HG03575 (cell line): ENCODE measurements around the gene DNM2.
"Not testable (repeated sequence)": the region's sequence is repeated elsewhere in the genome, so short reads cannot be mapped to it uniquely, and the experiment has no call there.

Experiments used
- ATAC-seq: cut with Tn5 transposase; IDR thresholded peaks from one replicate; pipeline ENCODE4 v1.9.1; 2021; ENCODE audit not compliant: unreplicated experiment, insufficient number of reproducible peaks, low FRiP score; ENCODE audit errors: extremely low read depth

Gene DNM2

DNA sequence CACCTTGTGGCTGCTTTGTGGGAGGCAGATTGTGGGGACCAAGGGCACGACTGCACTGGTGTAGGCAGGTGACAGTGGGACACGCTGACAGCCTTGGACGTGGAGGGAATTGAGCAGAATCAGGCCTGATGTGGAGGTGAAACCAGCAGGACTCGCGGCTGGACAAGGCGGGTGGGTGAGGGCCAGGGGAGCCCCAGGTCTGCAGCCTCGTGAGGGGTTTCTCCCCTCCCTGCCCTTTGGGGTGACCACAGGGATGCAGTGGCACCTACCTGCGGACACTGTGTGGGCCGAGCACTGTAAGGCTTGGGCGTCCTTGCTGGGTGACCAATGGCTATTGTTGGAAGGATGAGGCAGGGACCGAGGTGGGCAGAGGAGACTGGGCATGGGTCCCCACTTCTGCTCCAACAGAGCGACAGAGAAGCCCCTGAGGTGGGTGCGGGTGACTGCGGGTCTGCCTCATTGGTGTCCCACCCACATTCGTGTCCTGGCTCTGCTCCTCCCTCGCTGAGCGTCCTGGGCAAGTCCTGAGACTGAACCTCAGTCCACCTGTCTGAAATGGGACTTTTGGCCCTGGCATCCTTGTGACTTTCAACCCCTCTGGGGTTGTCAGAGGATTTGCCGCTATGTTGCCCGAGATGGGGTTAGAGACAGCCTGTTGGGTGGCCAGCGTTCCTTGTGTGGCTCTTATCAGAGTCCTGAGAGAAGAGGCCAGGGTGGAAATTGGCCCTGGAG, 30.5 kb downstream of the DNM2 start:
- ATAC-seq = no peak

DNA sequence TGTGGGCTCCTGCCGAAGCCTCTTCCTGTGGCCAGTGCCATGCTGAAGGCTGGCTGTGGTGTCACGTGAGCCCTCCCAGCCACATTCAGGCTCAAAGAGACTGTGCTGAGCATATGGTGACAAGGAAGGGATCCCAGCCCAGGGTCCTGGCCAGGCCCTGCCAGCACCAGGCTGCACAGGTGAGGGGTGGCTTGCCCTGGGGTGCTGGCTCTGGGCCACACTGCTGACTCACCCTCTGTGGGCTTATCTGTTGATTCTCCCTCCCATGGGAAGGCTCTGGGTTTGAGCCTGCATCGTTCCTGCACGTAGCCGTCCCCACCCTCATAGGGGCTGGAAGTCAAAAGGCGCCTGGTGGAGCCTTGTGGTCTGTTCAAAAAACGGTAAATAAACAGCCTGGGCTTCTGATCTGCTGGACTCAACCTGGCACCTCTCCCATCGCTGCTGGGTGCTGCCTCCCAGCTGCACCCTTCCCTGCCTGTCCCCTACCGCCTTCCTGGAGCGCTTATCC, 31.1 kb downstream of the DNM2 start:
- no peak for ATAC-seq

DNA sequence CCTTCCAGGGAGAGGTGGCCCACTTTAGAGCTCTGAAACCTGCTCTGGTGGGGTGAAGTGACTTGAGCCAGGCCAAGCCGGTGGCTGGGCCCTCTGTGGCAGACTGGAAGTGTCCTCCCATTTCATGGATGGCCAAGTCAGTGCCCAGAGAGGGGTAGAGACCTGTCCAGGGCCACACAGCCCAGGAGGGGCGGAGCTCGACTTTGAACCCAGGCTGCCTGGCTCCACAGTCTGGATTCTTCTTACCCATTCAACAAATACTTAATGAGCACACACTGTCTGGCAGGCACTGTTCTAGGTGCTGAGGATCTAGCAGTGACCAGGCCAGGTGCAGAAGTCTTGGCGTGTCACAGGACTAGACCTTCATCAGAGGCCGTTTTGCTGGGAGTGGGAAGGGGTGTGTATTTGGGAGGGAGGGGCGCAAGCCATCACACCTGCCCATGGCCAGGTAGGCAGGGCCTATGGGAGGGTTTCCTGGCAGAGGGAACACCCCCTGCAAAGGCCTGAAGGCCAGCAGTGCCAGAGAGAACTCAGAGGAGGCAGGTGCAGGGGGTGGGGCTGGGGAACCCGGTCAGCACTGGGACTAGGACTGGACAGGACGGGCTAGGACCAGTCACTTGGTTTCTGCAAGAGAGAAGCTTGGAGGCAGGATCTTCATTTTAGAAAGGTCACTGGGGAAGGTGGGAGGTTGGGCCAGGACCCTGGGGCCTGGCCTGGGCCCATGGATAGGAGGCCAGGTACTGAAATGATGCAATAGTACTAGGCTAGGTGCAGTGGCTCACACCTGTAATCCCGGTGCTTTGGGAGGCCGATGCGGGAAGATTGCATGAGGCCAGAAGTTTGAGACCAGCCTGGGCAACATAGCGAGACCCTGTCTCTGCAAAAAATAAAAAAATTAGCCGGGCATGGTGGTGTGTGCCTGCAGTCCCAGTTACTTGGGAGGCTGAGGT, 31.8 kb downstream of the DNM2 start:
- no peak for ATAC-seq

DNA sequence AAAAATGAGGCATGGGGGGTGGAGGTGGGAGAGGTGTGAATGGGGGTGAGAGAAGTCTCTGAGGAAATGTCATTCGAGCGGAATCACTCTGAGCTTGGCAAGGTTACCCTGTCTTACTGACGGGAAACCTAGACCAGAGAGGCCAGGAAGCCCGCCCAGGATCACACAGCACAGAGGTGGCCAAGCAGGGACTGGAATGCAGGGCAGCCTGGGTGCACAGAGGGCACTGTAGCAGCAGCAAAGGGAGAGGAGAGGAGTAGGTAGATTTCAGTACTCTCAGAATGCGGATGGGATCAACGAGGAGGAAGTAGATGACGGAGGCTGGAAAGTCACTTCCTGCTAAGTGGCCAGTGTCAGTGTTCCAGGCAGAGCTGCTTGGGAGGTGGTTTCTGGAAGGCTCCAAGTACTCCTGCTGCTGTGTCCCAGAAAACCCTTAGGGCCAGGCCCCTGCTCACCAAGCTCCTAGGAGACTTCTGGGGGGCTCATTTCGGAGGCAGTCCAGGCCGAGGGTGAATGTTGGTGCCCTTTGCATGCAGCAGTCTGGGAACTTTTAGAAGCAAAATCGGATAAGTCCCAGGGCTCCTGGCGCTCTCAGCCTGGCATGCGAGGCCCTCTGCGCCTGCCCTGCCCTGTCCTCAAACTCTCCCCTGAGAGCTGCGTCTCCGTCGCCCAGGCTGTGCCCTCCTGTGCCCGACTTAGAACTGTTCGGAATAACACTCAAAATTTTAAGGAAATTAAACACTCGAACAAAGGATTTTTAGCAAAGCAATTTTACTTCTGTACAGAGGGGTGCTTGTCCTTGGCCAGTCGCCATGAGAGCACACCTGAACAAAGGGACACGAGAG, 33.5 kb downstream of the DNM2 start:
- ATAC-seq = no peak

DNA sequence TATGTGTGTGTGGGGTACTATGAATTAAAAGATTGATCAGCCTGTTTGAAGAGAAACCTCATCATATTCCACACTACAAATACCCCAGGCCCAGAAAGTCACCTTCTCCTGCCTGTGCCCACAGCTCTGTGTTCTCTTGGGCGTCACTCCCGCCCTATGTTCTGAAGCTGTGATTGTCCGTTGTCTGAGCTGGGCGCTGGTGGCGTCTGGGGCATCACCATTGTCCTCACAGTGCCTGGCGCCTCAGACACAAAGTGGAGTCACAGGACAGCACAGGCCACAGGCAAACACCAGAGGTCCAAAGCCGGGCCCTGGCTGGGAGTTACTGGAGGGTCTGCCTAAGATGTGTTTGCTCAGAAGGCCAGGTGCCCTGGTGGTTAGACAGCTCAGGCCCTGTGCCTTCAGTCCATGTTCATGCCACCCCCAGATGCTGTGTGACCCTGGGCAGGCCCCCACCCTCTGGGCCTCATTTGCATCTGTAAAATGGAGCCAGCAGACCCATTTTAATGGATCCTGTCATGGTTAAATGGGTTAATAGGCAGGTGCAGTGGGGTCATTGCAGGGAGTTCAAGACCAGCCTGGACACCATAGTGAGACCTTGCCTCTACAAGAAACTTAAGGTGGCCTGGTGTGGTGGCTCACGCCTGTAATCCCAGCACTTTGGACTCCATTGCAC, 34.5 kb downstream of the DNM2 start:
- ATAC-seq = no peak

DNA sequence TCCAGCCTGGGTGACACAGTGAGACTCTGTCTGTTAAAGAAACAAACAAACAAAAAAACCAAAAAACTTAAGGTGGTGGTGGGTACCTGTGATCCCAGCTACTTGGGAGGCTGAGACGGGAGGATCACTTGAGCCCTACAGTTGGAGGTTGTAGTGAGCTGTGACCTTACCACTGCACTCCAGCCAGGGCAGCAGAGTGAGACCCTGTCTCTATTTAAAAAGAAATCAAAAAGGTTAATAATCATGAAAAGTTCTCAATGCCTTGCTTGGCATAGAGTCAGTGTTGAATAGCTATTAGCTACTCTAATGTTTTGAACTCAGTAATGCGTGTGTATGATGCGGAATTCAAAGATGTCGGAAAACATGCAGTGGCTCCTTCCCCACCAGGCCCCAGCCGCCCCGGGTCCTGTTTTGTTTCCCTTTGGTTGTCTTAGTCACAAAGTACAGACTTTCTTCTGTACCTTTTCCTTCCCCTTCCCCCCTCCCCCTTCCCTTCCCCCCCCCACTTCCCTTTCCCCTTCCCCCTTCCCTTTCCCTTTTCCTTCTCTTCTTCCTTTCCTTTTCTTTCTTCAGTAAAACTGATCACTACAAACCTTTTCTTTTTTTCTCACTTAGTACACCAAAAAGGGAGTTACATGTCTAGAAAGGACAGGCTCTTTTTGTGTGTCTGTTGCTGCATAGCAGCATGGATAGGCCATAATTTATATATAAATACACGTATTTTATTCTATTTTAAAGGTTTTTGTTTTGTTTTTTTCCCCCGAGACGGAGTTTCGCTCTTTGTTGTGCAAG, 35.2 kb downstream of the DNM2 start:
- no peak for ATAC-seq

DNA sequence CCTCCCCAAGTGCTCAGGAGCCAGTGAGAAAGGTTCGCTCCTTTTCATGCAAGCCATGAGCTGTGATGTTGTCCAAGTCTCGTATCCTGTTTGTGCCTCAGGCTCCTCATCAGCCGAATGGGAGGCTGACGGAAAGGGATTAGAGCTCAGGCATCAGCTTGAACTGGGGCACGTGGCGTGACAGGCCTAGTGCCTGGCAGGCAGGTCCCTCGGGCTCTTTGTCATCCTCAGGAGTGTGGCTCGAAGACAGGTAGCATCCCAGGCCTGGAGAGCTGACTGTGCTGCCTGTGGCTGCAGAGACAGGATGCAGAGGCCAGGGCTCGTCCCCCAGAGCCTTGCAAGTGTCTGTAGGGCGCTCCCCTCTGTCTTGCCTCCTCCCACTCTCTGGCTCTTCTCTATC, 38.5 kb downstream of the DNM2 start:
- ATAC-seq = no peak

DNA sequence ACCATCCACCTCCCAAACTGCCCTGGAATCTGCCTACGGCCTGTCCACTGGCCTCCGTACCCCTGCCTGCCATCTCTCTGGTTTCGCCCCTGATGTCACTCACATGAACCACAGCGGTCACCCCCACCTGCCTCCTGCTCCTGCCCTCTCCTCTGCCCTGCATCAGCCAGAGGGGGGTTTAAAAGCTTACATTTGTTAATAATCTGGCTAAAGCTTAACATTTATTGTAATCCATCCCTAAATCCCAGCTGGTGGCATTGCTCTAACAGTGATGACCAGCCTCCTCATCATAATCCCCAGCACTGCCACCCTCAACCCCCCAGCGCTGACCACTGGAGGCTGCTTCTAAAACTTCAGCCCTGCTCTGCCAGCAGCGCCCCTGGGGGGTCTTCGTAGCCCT, 38.9 kb downstream of the DNM2 start:
- no peak for ATAC-seq

DNA sequence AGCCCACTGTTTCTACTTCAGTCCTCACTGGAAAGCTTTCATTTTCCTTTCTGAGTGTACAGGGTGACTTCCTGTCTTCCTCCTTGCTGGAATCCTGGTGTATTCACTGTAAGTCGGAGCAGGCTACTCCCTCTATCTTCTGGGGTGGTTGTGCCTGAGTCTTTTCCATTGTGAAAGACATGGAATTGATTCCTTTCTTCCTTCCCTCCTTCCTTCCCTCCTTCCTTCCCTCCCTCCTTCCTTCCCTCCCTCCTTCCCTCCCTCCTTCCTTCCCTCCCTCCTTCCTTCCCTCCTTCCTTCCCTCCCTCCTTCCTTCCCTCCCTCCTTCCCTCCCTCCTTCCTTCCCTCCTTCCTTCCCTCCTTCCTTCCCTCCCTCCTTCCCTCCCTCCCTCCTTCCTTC, 40.2 kb downstream of the DNM2 start:
- not testable (repeated sequence) for ATAC-seq

DNA sequence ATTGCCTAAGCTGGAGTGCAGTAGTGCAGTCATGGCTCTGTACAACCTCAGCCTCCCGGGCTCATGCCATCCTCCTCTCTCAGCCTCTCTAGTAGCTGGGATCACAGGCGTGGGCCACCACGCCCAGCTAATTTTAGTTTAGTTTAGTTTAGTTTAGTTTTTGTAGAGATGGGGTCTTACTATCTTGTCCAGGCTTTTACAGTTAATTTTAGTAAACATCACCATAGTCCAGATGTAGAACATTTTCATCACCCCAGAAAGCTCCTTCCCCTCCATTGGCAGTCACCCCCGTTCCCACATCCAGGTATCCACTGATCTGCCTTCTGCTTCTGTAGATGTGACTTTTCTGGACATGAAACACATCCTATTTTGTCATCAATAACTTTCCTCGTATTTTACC, 41.1 kb downstream of the DNM2 start:
- no peak for ATAC-seq

DNA sequence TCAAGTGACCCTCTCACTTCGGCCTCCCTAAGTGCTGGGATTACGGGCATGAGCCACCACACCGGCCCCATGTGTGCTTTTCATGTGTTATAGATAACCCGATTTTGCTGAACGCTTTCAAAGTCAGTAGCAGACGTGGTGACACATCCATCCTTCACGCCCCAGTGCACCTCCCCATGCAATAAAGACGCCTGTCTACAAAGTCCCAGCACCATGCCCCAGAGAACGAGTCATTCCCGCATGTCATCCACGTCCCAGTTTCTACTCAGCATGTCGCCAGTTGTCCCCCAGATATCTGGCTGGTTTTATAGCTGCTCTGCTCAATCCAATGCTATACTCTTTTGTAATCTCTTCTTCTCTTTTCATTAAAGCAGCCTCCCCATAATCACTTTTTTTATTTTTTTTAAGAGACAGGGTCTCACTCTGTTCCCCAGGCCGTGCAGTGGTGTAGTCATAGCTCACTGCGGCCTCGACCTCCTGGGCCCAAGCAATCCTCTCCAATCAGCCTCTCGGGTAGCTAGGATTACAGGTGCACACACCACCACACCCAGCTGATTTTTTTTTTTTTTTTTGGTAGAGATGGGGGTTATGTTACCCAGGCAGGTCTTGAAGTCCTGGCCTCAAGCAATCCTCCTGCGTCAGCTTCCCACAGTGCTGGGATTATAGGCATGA, 42.5 kb downstream of the DNM2 start:
- ATAC-seq = no peak

DNA sequence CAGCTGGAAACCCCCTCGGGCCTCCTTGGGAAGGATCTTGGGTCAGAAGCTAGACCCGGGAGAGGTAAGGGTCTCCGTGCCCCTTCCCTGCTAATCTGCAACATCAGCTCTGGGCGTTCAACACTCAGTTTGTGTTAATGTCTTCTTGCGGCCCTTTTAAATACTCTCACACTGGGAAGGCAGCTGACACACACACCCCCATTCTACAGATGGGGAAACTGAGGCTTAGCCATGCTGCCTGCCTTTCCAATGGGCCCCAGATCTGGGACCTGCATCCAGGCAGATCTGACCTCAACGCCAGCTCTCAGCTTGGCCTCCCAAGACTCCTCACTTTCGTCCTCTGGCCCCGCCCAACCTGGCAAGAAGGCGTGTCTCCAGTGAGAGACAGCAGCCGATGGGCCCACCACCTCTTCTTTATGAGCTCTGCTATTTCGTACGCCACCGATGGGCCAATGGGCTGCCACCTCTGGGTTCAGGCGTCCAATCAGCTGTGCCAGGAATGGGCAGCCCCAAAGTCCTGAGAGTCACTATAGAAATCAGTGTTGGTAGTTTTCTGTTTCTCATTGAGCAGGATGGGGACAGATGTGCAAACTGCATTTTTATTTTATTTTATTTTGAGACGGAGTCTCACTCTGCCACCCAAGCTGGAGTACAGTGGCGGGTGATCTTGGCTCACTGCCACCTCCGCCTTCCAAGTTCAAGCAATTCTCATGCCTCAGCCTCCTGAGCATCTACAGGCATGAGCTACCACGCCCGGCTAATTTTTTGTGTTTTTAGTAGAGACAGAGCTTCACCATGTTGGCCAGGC, 43.8 kb downstream of the DNM2 start:
- ATAC-seq = no peak

DNA sequence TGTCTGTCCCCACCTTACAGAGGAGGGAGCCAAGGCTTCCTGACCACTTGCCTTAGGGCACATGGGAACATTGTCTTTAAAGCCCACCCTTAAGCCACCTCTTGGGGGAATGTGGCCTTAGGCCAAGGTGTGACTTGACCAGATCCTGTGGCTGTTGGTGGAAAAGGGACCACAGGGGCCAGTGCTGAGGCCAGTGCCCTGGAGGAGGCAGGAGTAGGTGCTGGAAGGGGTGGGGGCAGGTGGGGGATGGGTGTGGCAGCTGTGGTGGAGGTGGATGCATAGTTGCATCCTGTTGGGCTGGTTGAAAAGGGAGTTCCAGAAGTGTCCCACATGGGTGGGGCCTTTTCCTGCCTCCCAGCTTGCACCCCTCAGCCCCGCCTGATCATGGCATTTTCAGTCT, 44.8 kb downstream of the DNM2 start:
- ATAC-seq = no peak

DNA sequence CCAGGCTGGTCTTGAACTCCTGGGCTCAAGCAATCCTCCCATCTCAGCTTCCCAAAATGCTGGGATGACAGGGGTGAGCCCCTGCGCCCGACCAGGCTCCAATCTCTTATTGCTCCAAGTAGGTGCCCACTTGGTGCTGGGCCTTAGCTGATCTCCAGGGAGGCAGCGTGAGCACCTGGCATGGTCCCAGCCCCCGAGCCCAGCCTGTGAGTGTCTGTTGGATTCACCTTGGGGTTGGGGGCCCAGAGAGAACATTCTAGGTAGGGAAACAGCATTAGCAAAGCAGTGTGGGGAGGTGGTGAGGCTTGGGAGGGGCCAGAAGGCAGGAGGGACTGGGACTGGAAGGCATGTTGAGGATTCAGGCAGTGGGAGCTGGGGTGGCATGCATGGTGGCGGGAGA, 45.5 kb downstream of the DNM2 start:
- ATAC-seq = no peak

DNA sequence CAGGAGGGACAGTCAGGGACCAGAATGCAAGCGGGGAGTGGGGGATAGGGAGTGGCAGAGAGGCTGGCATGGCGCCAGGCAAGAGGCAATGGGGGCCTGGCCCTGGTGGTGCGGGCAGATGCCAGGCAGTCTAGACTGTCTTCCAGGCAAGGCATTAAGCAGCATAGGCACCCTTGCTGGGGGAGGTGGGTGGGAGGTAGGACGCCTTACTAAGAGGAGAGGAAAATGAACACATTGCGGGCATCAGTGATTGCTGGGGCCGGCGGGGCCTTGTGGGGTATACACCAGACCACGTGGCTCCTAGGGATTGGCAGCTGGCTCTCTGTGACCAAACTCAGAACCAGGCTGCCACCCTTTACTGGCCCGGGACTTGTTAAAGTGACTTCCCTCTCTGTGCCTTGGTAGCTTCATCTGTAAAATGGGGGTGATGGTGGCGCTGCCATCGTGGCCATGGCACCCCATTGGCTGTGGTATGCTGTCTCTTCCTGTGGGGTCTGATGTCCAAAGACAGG, 46.0 kb downstream of the DNM2 start:
- no peak for ATAC-seq

DNA sequence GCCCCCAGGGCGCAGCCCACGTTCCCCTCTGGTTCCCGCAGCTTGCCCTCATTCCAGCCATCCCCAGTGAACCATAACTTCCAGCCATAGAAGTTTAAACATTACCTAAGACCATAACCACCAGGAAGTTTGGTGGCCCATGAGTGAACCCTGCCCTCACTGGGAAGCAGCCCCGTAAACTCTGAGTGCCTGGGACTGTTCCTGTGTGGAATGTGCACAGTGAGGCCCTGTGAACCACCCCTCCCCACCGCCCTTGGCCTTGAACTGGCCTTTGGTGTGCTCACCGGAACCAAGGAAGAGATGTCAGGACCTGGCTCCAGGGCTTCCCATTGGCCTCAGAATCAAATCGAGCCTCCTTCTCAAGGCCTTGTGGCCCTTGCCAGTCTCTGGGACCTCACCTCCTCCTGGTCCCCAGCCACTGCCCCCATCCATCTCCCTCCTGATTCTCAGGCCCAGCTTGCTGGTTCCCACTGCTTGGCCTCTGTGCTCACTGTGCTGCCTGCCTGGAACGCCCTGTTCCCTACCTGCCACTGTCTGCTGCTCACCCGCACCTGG, 46.5 kb downstream of the DNM2 start:
- no peak for ATAC-seq
